PC-9 (cell line): Measurements from ENCODE around the gene PDE4B. TPM values are rescaled to one million over a fixed set of nuclear protein-coding genes. Genes with fewer than 3 reads are reported as not detected.
"Not testable (repeated sequence)": the region's sequence is repeated elsewhere in the genome, so short reads cannot be mapped to it uniquely, and the experiment has no call there.

Source experiments
- BruUV-seq: library from RNA; stranded (reverse); fragments of 400-500 nt; replicated peaks from 2 replicates; lab custom pipeline; 2021; lab: Mats Ljungman, UMichigan
- CTCF ChIA-PET: fragments of 300-600 bp; sonication (Branson Sonifier 250); formaldehyde crosslinking; loops from one replicate; lab custom pipeline; 2022; ENCODE audit warnings: antibody characterized with exemption; lab: Charles Lee
- POLR2A ChIA-PET: fragments of 300-600 bp; sonication (Branson Sonifier 250); formaldehyde crosslinking; loops from one replicate; lab custom pipeline; 2022; ENCODE audit warnings: antibody characterized with exemption; ENCODE audit not compliant: unreplicated experiment; lab: Charles Lee
- DNase-seq, 2 experiments: peaks; one replicate each; pipeline versions ENCODE4 v3.0.0 to v3.0.0-alpha.2; 2015 to 2022; ENCODE audit warnings: mixed read lengths in 1 of 2
- H2AFZ ChIP-seq: fragments of 200-600 bp; sonication (generic); 2 replicates; pipeline ENCODE4 v1.8.1; 2017; ENCODE audit warnings: antibody characterized with exemption
- H3F3A ChIP-seq: fragments of 200-600 bp; sonication (generic); 2 replicates; pipeline ENCODE4 v1.8.1; 2017; ENCODE audit warnings: antibody characterized with exemption, mild to moderate bottlenecking, low read depth; ENCODE audit not compliant: insufficient read depth
- H3K27ac ChIP-seq: fragments of 200-600 bp; sonication (generic); 2 replicates; pipeline ENCODE4 v1.6.1; 2016; ENCODE audit warnings: mixed run types
- H3K27me3 ChIP-seq: fragments of 200-600 bp; sonication (generic); 2 replicates; pipeline ENCODE4 v1.6.1; 2016; ENCODE audit warnings: low read depth, mixed run types; ENCODE audit not compliant: insufficient read depth
- H3K36me3 ChIP-seq: fragments of 200-600 bp; sonication (generic); 2 replicates; pipeline ENCODE4 v1.6.1; 2016; ENCODE audit warnings: low read depth, mixed run types
- H3K4me1 ChIP-seq: fragments of 200-600 bp; sonication (generic); replicated peaks from 2 replicates; pipeline ENCODE4 v1.6.1; 2016; ENCODE audit warnings: mixed run types; ENCODE audit not compliant: insufficient read depth
- H3K4me2 ChIP-seq: fragments of 200-600 bp; sonication (generic); 2 replicates; pipeline ENCODE4 v1.6.1; 2017; ENCODE audit warnings: mixed run types
- H3K4me3 ChIP-seq: fragments of 200-600 bp; sonication (generic); 2 replicates; pipeline ENCODE4 v1.6.1; 2016; ENCODE audit warnings: mixed run types
- H3K79me2 ChIP-seq: fragments of 200-600 bp; sonication (generic); 2 replicates; pipeline ENCODE4 v1.6.1; 2017; ENCODE audit warnings: low read depth, mixed run types
- H3K9me2 ChIP-seq: fragments of 200-600 bp; sonication (generic); 2 replicates; pipeline ENCODE4 v1.8.1; 2017; ENCODE audit warnings: mild to moderate bottlenecking; ENCODE audit not compliant: insufficient read depth
- H3K9me3 ChIP-seq: fragments of 200-600 bp; sonication (generic); 2 replicates; pipeline ENCODE4 v1.8.1; 2016; ENCODE audit warnings: low read depth; ENCODE audit not compliant: insufficient read depth
- H4K20me1 ChIP-seq: fragments of 200-600 bp; sonication (generic); 2 replicates; pipeline ENCODE4 v1.8.1; 2017; ENCODE audit not compliant: insufficient read depth
- CTCF ChIP-seq: fragments of 200-600 bp; sonication (generic); conservative IDR thresholded peaks from 2 replicates; pipeline ENCODE4 v1.6.1; 2017; ENCODE audit warnings: mixed run types, antibody characterized with exemption, mild to moderate bottlenecking, moderate library complexity
- EZH2 ChIP-seq: fragments of 200-600 bp; sonication (generic); IDR thresholded peaks from 2 replicates; pipeline ENCODE4 v1.8.0; 2017; ENCODE audit warnings: antibody characterized with exemption, low read depth
- intact Hi-C: fragments of 100-400 bp; cut with micrococcal nuclease; formaldehyde crosslinking; loops from one replicate; pipeline ENCODE4 v1.10.0; 2022; ENCODE audit not compliant: unreplicated experiment
- total RNA-seq: library from RNA; stranded (reverse); gene quantifications from 2 replicates; pipeline ENCODE4 v1.2.3, GENCODE V29; 2021

PDE4B gene
- total RNA-seq, 1 experiment from 2014 or later = 1.3 TPM

DNA sequence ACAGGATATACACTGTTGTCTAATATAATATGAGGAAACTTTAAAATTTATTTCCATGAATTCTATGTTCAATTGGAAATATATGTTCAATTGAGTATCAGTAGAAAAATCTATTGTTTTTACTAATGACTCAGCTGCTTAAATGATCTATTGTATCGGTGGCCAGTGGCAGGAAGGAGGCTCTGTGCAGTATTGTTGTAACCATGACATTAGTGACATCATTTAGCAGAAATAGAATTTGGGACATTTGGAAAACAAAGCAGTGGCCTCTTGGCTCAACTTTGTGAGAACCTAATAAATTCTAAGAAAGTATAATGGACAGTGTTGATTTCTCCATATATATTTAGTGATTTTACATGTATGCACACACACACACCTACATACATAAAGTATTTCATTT, 257.4 kb downstream of the PDE4B start:
- H3K27ac ChIP-seq = no peak overlapping the region
- H3K4me3 ChIP-seq = no peak overlapping the region
- DNase-seq = no peak
- H3K9me2 ChIP-seq = no peaks in the 10 kb centered on the region
- H3F3A ChIP-seq = no peaks in the 10 kb centered on the region
- H3K79me2 ChIP-seq = no peaks in the 10 kb centered on the region
- intact Hi-C loops = no loop called here
- H3K4me2 ChIP-seq = no peak overlapping the region
- H3K27me3 ChIP-seq = no peaks in the 10 kb centered on the region
- TF ChIP-seq EZH2 (no peak), CTCF (no peak)
- BruUV-seq = no TSS peak
- H3K4me1 ChIP-seq = no peaks in the 10 kb centered on the region
- no peaks in the 10 kb centered on the region for H4K20me1 ChIP-seq
- H3K9me3 ChIP-seq = no peaks in the 10 kb centered on the region
- ChIA-PET CTCF (no interaction called here), POLR2A (no interaction called here)
- no peak overlapping the region for H2AFZ ChIP-seq
- no peaks in the 10 kb centered on the region for H3K36me3 ChIP-seq

DNA sequence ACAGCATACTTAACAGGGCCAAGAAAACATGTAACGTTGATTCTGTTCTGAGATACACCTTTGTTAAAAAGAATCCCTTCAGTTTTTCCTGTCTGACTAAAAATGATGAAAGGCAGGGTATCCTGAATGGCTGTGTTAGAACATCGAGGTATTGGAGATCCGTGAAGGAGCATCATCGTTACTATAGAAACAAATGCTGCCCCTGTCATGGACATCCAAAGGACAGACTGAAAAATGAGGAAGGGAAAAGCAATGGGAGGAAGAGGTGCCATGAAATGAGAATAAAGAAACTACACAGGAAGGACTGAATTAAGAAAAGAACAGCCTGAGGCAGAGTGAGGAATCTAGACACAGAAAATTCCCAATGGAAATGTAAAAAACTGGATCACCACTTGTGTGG, 257.9 kb downstream of the PDE4B start:
- H2AFZ ChIP-seq = no peak overlapping the region
- H3K27me3 ChIP-seq = no peaks in the 10 kb centered on the region
- BruUV-seq = no TSS peak
- H3K27ac ChIP-seq = no peak overlapping the region
- CTCF ChIA-PET = no interaction called here
- no peaks in the 10 kb centered on the region for H3K4me1 ChIP-seq
- DNase-seq = no peak
- TF ChIP-seq EZH2 (no peak), CTCF (no peak)
- H3K9me3 ChIP-seq = no peaks in the 10 kb centered on the region
- POLR2A ChIA-PET = no interaction called here
- H3K4me3 ChIP-seq = no peak overlapping the region
- H4K20me1 ChIP-seq = no peaks in the 10 kb centered on the region
- no peaks in the 10 kb centered on the region for H3F3A ChIP-seq
- no peaks in the 10 kb centered on the region for H3K79me2 ChIP-seq
- H3K9me2 ChIP-seq = no peaks in the 10 kb centered on the region
- H3K36me3 ChIP-seq = no peaks in the 10 kb centered on the region
- intact Hi-C loops = no loop called here
- H3K4me2 ChIP-seq = no peak overlapping the region

- Histone ChIP-seq H3K27ac (no peak overlapping the region), H3K79me2 (no peaks in the 10 kb centered on the region), H3K9me2 (no peaks in the 10 kb centered on the region), H3K9me3 (no peaks in the 10 kb centered on the region), H3K27me3 (no peaks in the 10 kb centered on the region), H3K4me1 (no peaks in the 10 kb centered on the region), H4K20me1 (no peaks in the 10 kb centered on the region), H3F3A (no peaks in the 10 kb centered on the region), H3K4me2 (no peak overlapping the region), H3K36me3 (no peaks in the 10 kb centered on the region), H3K4me3 (no peak overlapping the region), H2AFZ (no peak overlapping the region)
- TF ChIP-seq EZH2 = no peak
- no peak for TF ChIP-seq CTCF
- CTCF ChIA-PET = no interaction called here
- POLR2A ChIA-PET = no interaction called here
- no peak for DNase-seq
- BruUV-seq = no TSS peak
- intact Hi-C loops = no loop called here
Observed at GRCh38 chr1:66055092-66055491, 262.4 kb downstream of the PDE4B start.

GRCh38 chr1:66057448-66057847, 264.8 kb downstream of the PDE4B start:
- CTCF ChIA-PET, H3K27me3 ChIP-seq, H3K36me3 ChIP-seq, intact Hi-C loops, H2AFZ ChIP-seq, H3K4me1 ChIP-seq, H3K9me3 ChIP-seq, H3K27ac ChIP-seq, H3K9me2 ChIP-seq, DNase-seq, H3K79me2 ChIP-seq, POLR2A ChIA-PET, H3K4me2 ChIP-seq, H3K4me3 ChIP-seq, H3F3A ChIP-seq, BruUV-seq, H4K20me1 ChIP-seq: not testable (repeated sequence)
